Measurements from ENCODE around the gene ATG4A.

DNA sequence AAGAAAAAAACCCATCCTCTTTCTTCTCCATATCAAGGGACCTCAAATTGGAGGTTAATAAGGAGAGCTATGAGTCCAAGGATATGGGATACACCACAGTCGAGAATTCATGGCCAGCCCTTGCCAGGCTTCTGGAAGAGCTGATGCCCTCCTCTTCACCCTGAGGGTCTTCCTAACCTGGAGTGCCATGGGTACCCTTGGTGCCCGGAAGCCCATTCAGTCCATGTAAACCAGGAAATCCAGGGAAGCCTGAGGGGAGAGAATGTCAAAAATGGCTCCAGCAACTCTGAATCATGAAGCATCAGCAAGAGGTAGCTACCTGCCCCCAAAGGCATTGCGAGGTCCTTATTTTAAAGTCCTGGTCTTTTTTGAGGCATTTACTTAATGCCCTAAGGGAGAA lies 78.2 kb downstream of the ATG4A start:
- TF ChIP-seq YY1 (IDR thresholded peaks at IDR 0.05; ENCODE audit: insufficient read depth, insufficient read length) (no peak), ZNF274 (IDR thresholded peaks at IDR 0.05; ENCODE audit: low read depth, low read length) (no peak), SUZ12 (IDR thresholded peaks at IDR 0.05; ENCODE audit: extremely low read depth, insufficient read depth, insufficient read length) (no peak)

All from NT2/D1 (cell line).